Nephron progenitor cell (in vitro differentiated cells): ENCODE results near the gene NELFCD.
A peak's percentile ranks its signal among the peaks of the same experiment; 100 is the strongest.

Experiments
- DNase-seq: peaks from one replicate; pipeline ENCODE4 v3.0.0; 2021
- H3K27ac Mint-ChIP-seq: 2 replicates; pipeline ENCODE4 v1.8.0; 2021; ENCODE audit warnings: mild to moderate bottlenecking, moderate library complexity, mixed read lengths
- H3K27me3 Mint-ChIP-seq: 2 replicates; pipeline ENCODE4 v1.8.0; 2021; ENCODE audit warnings: mild to moderate bottlenecking, low read depth, mixed read lengths; ENCODE audit not compliant: poor library complexity
- H3K36me3 Mint-ChIP-seq: 2 replicates; pipeline ENCODE4 v1.8.0; 2021; ENCODE audit warnings: low read depth, mixed read lengths
- H3K4me1 Mint-ChIP-seq: 2 replicates; pipeline ENCODE4 v1.8.0; 2021; ENCODE audit warnings: mixed read lengths
- H3K4me3 Mint-ChIP-seq: 2 replicates; pipeline ENCODE4 v1.8.0; 2021; ENCODE audit warnings: mild to moderate bottlenecking, moderate library complexity, mixed read lengths
- H3K9me3 Mint-ChIP-seq: 2 replicates; pipeline ENCODE4 v1.8.0; 2021; ENCODE audit warnings: mild to moderate bottlenecking, moderate library complexity, mixed read lengths
- TF ChIP-seq, protein P1 (sequence below): fragments of 200-600 bp; sonication (generic); IDR thresholded peaks from 2 replicates; pipeline ENCODE4 v1.5.0; 2021; ENCODE audit warnings: antibody characterized with exemption

Gene NELFCD

DNA sequence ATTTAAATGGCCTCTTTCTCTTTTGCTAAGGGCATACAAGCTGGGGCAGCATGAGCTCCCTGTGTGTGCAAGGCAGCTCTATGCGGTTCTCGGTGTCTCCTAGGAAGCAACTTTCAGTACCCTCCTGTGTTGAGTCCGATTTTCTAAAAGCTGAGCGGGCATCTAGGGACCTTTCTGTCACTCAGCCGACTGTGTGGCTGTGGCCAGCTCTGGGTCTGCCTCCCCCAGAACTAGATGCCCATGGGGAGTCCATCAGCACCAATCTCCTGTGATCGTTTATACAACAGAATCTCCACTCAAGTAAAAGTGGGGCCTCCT lies 7.5 kb downstream of the NELFCD start:
- no peak overlapping the region for H3K27ac Mint-ChIP-seq
- peaks cover 65% of the 10 kb centered on the region for H3K36me3 Mint-ChIP-seq
- TF ChIP-seq, protein P1, sequence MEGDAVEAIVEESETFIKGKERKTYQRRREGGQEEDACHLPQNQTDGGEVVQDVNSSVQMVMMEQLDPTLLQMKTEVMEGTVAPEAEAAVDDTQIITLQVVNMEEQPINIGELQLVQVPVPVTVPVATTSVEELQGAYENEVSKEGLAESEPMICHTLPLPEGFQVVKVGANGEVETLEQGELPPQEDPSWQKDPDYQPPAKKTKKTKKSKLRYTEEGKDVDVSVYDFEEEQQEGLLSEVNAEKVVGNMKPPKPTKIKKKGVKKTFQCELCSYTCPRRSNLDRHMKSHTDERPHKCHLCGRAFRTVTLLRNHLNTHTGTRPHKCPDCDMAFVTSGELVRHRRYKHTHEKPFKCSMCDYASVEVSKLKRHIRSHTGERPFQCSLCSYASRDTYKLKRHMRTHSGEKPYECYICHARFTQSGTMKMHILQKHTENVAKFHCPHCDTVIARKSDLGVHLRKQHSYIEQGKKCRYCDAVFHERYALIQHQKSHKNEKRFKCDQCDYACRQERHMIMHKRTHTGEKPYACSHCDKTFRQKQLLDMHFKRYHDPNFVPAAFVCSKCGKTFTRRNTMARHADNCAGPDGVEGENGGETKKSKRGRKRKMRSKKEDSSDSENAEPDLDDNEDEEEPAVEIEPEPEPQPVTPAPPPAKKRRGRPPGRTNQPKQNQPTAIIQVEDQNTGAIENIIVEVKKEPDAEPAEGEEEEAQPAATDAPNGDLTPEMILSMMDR: no peak
- H3K9me3 Mint-ChIP-seq: no peaks in the 10 kb centered on the region
- no peak overlapping the region for H3K4me3 Mint-ChIP-seq
- H3K4me1 Mint-ChIP-seq: peaks cover 32% of the 10 kb centered on the region
- no peak for DNase-seq
- H3K27me3 Mint-ChIP-seq: no peaks in the 10 kb centered on the region

DNA sequence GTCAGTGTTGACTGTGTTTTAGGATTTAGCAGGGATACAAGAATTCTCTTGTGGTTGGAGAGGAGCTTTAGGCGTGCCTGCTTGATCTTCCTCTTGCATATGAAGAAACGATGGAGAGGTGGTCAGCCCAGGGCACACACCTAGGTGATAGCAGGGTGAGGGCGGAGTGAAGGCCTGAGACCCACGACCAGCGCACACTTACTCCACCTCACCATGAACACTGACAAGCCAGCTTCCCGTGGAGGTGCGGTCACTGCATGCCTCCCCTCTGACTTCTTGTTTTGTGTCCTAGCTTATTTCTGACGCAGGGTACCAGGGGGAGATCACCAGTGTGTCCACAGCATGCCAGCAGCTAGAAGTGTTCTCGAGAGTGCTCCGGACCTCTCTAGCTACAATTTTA lies 8.1 kb downstream of the NELFCD start:
- no peaks in the 10 kb centered on the region for H3K9me3 Mint-ChIP-seq
- no peak for DNase-seq
- H3K27ac Mint-ChIP-seq: no peak overlapping the region
- H3K36me3 Mint-ChIP-seq: peaks cover 70% of the 10 kb centered on the region
- no peaks in the 10 kb centered on the region for H3K27me3 Mint-ChIP-seq
- TF ChIP-seq, protein P1: no peak
- H3K4me3 Mint-ChIP-seq: no peak overlapping the region
- peaks cover 25% of the 10 kb centered on the region for H3K4me1 Mint-ChIP-seq

DNA sequence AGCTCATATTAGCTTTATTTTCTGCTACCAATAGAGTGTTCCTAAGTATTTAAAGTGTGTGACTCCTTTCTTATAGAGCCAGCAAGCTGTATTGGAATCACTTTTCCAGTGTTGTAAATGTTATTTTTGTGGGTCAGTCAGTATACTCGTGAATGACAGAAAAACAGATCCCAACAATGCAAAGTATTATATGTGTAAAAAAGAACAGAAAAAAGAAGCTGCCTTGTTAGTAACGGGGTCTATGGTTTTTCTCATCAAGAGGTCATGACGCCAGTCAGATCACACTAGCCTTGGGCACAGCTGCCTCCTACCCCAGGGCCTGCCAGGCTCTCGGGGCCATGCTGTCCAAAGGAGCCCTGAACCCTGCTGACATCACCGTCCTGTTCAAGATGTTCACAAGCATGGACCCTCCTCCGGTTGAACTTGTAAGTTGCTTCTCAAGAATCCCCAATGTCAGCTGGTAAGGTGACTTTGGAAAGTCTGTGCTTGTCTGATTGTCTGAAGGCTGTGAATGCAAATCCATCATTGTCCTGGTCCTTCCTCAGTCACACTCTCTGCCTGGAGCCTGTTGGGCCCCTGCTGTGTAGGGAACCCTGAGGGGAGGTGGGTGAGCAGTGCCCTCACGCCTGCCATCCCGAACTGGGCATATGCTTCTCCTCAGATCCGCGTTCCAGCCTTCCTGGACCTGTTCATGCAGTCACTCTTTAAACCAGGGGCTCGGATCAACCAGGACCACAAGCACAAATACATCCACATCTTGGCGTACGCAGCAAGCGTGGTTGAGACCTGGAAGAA lies 9.8 kb downstream of the NELFCD start:
- TF ChIP-seq, protein P1: no peak
- Mint-ChIP-seq H3K9me3 (no peaks in the 10 kb centered on the region), H3K4me1 (peaks cover 11% of the 10 kb centered on the region), H3K27me3 (no peaks in the 10 kb centered on the region), H3K4me3 (no peak overlapping the region), H3K36me3 (peaks cover 74% of the 10 kb centered on the region), H3K27ac (no peak overlapping the region)
- no peak for DNase-seq

DNA sequence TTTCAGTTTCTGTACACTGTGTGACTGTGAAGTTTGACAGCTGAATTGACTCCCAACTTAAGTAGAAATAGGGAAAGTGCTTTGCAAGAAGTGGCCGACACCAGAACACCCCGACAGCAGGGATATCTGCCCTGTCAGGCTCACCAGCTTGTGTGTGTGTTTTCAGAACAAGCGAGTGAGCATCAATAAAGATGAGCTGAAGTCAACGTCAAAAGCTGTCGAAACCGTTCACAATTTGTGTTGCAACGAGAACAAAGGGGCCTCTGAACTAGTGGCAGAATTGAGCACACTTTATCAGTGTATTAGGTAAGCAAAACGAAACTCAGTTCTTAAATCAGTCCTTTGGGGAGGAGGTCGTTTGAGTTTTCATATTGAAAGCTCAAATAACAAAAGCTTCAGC lies 10.7 kb downstream of the NELFCD start:
- H3K4me1 Mint-ChIP-seq: peaks cover 4% of the 10 kb centered on the region
- no peak overlapping the region for H3K4me3 Mint-ChIP-seq

DNA sequence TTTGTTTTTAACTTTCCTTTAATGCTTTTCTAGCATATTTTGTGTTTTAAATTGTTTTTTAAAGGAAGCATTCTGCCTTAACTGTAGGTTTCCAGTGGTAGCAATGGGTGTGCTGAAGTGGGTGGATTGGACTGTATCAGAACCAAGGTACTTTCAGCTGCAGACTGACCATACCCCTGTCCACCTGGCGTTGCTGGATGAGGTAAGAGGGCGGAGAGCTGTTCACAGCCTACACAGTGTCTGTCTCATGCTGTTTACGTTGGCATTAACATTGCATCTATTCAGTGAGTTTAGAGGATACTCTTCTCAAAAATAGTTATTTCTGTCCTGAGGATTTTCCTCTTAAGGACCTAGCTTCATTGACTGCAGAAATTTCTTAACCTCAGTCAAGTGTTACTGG lies 11.9 kb downstream of the NELFCD start:
- no peak for DNase-seq
- Mint-ChIP-seq H3K4me3 (no peak overlapping the region), H3K36me3 (peaks cover 74% of the 10 kb centered on the region), H3K27me3 (no peaks in the 10 kb centered on the region), H3K27ac (no peak overlapping the region), H3K4me1 (no peaks in the 10 kb centered on the region), H3K9me3 (no peaks in the 10 kb centered on the region)
- TF ChIP-seq, protein P1: no peak

More for the DNA sequence above, 10.7 kb downstream of the NELFCD start:
- no peaks in the 10 kb centered on the region for H3K27me3 Mint-ChIP-seq
- H3K27ac Mint-ChIP-seq: peak overlapping the region; percentile 72
- DNase-seq: no peak
- no peaks in the 10 kb centered on the region for H3K9me3 Mint-ChIP-seq
- TF ChIP-seq, protein P1: no peak
- H3K36me3 Mint-ChIP-seq: peaks cover 75% of the 10 kb centered on the region
